ENCODE measurements around the gene URB1. TPM values are rescaled to one million over a fixed set of nuclear protein-coding genes. Genes with fewer than 3 reads are reported as not detected.
A peak's percentile ranks its signal among the peaks of the same experiment; 100 is the strongest.

Gene URB1
- total and polyA plus RNA-seq, 2 donors (not counting 3 experiments of a cell fraction or from before 2014, with no cell fraction given) = 8.0 to 27.3 TPM

DNA sequence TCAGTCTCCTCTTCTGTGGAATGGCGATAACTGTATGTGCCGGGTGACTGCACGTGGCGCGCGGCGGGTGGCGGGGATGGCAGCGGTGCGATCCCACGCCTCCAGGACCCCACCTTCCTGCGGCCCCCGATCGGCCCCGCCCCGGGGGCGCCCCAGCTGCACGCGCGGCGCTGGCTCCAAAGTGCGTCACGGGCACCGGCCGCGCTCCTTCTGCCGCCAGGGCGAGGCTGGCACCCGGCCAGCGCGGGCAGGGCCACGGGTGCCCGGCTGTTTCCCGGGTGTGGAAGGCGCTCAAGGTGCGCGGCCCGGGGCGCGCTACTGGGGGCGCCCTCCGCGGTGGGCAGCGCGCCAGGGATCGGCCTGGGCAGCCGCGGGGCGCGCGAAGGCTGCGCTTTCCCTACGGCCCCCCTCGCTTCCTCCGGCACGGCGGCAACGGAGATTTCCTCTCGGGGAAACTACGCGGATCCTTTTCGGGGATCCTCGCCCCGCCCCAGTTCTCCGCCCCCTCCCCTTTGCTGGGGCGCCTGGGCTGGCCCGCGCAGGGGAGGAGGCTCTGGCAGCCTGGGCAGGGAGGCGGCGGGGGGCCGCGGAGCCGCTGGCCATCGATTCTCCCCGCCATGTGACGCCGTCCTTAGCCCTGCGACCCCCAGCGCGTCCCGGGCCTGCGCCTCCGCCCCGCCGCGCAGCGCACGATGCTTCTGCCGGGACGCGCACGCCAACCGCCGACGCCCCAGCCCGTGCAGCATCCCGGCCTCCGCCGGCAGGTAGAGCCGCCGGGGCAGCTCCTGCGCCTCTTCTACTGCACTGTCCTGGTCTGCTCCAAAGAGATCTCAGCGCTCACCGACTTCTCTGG lies 19.6 kb upstream of the URB1 start, which contains the start of gene EVA1C:
EVA1C (plus strand) TSS at position 545 of the 853 bp plus-strand sequence; CDS start at position 693, 148 bp downstream.
- intact Hi-C loops (cut with micrococcal nuclease) = loop anchor here (1.0 to 2.0 kb wide), 3 partner anchors 19 to 52 kb away; partner anchors contain the start of gene URB1
- no peak for FAIRE-seq
- Histone ChIP-seq H3K9ac (replicated peaks; ENCODE audit: extremely low read depth, insufficient read depth, low read length) (peak within 1 kb of the TSS; percentile 99), H3K79me2 (ENCODE audit: control insufficient read depth, insufficient read depth, low read length) (peaks cover 49% of the 10 kb centered on the region), H3K4me1 (ENCODE audit: control insufficient read depth, extremely low read depth, insufficient read depth, low read length) (peaks cover 35% of the 10 kb centered on the region), H3K4me3 (replicated peaks in 1 of 3; ENCODE audit: insufficient read depth in 1 of 3, low read depth in 1 of 3, low read length in 3 of 3) (peak within 1 kb of the TSS; percentile 46 to 81 (median 73)), H3K27ac (ENCODE audit: insufficient read depth, low read depth, low read length) (peak within 1 kb of the TSS; percentile 99), H3K9me3 (replicated peaks; ENCODE audit: control insufficient read depth, insufficient read depth, low read length) (no peaks in the 10 kb centered on the region), H2AFZ (ENCODE audit: low read depth, low read length) (peak within 1 kb of the TSS; percentile 55), H3K27me3 (ENCODE audit: control insufficient read depth in 2 of 2, insufficient read depth in 2 of 2, low read length in 2 of 2) (no peaks in the 10 kb centered on the region), H3K9me1 (replicated peaks; ENCODE audit: control insufficient read depth, extremely low read depth, insufficient read depth, low read length) (no peaks in the 10 kb centered on the region), H3K4me2 (ENCODE audit: insufficient read depth, low read length) (peak within 1 kb of the TSS; percentile 88), H3K36me3 (ENCODE audit: control insufficient read depth in 2 of 2, extremely low read depth in 1 of 2, insufficient read depth in 2 of 2, low read length in 2 of 2) (no peaks in the 10 kb centered on the region), H4K20me1 (replicated peaks; ENCODE audit: control insufficient read depth, extremely low read depth, insufficient read depth, low read length) (no peaks in the 10 kb centered on the region)
- BruUV-seq (replicated peaks) = no TSS peak
- POLR2A ChIA-PET = interaction anchor here (0.9 kb wide), 1 partner anchor 63 kb away, joined by 4 read pairs; no protein-coding TSS in a partner anchor
- dilution Hi-C loops (cut with MboI; ENCODE audit: extremely low pct_ligation_motif_present, low sequenced_read_pairs) = no loop called here
- CTCF ChIA-PET = interaction anchor here (1.1 to 13.1 kb wide), 7 partner anchors 9 to 185 kb away, joined by 3 to 286 read pairs (median 10); no protein-coding TSS in a partner anchor
- DNase-seq (ENCODE audit: low read depth, low spot score) = peak; percentile 69
- peak in 1 of 2 donors; percentile 11 for TF ChIP-seq CTCF (IDR thresholded peaks at IDR 0.05; ENCODE audit: extremely low read depth in 1 of 2, insufficient read depth in 1 of 2, low read depth in 1 of 2, low read length in 2 of 2)
- no peak for TF ChIP-seq JUN (IDR thresholded peaks at IDR 0.05; ENCODE audit: borderline replicate concordance, insufficient read depth, insufficient read length, low read depth)
- no peak for TF ChIP-seq POLR2AphosphoS5 (IDR thresholded peaks at IDR 0.05; ENCODE audit: insufficient read depth, low read depth, low read length)
- TF ChIP-seq GATA2 (IDR thresholded peaks at IDR 0.05; ENCODE audit: insufficient read depth, insufficient read length, low read depth, low read length) = no peak
- no peak for TF ChIP-seq MAX (IDR thresholded peaks at IDR 0.05; ENCODE audit: insufficient read depth, insufficient read length)
- TF ChIP-seq MYC (IDR thresholded peaks at IDR 0.05; ENCODE audit: low read depth, low read length) = peak; percentile 42
- no peak for TF ChIP-seq FOS (IDR thresholded peaks at IDR 0.05; ENCODE audit: borderline replicate concordance, insufficient read depth, low read length)
- TF ChIP-seq EZH2 (IDR thresholded peaks at IDR 0.05; ENCODE audit: borderline replicate concordance, low read depth, low read length, severe bottlenecking) = no peak
- no peak for TF ChIP-seq POLR2A (IDR thresholded peaks at IDR 0.05; ENCODE audit: low read depth, low read length)

Data from endothelial cell of umbilical vein (primary cell).